Gastroesophageal sphincter (tissue), 3 donors: ENCODE results near the gene ACSF3.

Source experiments
- CTCF ChIP-seq, 4 experiments: fragments of 200-600 bp in 2 of 4; fragments of 450-650 bp in 2 of 4; sonication (generic) in 1 of 4; IDR thresholded peaks; one replicate each; pipeline ENCODE4 v1.5.1; 2017 to 2019; ENCODE audit warnings: antibody characterized with exemption in 4 of 4, mild to moderate bottlenecking in 2 of 4, moderate library complexity in 2 of 4
- EP300 ChIP-seq: sonication (generic); formaldehyde crosslinking; IDR thresholded peaks from one replicate; pipeline ENCODE4 v1.6.1; 2017; ENCODE audit warnings: antibody characterized with exemption, mild to moderate bottlenecking
- POLR2A ChIP-seq, 2 donors: fragments of 450-650 bp; IDR thresholded peaks; one replicate each; pipeline ENCODE4 v1.6.1; 2017; ENCODE audit warnings: antibody characterized with exemption in 2 of 2, mild to moderate bottlenecking in 2 of 2, moderate library complexity in 1 of 2

GRCh38 chr16:89184933-89185794, 91.5 kb downstream of the ACSF3 start:
- TF ChIP-seq EP300: no peak
- no peak for TF ChIP-seq CTCF (IDR thresholded peaks at IDR 0.05)
- TF ChIP-seq POLR2A (IDR thresholded peaks at IDR 0.05): no peak
